HG02571 (cell line): Measurements from ENCODE around the gene PPP5C.
"Not testable (repeated sequence)": the region's sequence is repeated elsewhere in the genome, so short reads cannot be mapped to it uniquely, and the experiment has no call there.

Experiments used
- ATAC-seq: cut with Tn5 transposase; IDR thresholded peaks from one replicate; pipeline ENCODE4 v1.9.1; 2021; ENCODE audit warnings: mild to moderate bottlenecking, moderate library complexity; ENCODE audit not compliant: unreplicated experiment

PPP5C gene

DNA sequence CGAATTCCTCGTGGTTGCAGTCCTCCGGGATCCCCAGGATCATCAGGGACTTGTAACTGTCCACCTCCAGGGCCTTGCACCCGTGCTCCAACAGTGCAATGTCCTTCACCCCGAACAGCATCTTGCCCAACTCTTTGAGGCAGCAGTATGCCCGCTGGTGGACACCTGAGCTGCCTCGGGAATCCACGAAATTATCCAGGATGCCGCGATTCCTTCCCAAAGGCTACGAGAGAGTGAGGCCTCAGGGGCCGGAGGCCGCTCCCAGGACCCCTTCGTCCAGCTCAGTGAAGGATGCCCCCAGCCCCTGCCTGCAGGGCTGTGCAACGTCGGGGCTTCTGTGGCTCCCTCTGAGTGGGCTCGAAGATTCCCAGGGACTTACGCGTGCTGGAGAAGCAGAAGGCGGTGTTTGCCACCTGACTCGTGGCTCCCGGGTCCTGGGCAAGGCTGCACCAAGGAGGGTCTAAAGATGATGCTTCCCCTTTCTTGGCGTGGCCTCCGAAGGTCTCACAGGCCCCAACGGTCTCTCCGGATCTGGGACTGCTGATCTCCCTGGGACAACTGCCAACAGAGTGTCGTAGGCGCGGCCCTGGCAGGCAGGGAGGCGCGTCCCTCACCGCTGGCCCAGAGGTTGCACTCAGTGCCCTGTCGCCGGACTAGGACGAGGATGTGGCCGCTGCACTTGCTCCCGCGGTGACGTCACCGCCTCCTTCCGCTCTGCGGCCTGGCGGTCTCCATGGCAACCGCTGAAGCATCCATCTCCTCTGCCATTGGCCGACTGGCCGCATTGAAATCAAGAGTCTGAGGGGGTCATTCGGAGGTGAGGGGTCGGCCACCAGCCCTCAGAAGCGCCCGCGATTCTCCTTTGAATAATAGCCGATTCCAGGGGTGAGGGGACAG, 81.6 kb downstream of the PPP5C start, which contains the start of gene PNMA8C:
PNMA8C (minus strand) TSS at position 698 of the 897 bp plus-strand sequence; CDS start at position 121, 577 bp downstream.
- ATAC-seq = no peak

DNA sequence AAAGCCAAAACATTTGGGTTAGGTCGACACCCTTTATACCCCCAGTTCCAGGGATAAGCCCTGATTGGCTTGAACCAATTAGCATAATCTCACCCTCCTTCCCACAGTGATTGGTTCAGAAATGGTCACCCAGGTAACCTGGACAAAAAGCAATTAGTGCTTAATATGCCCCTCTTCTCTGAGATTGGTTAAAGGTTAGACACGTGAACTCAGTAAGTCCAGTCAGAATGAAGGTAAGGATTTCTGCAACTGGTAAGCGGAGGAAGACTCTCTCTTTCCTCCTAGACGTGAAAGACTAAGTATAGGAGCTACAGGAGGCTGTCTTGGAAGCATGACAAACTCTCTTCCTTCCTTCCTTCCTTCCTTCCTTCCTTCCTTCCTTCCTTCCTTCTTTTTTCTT, 83.1 kb downstream of the PPP5C start:
- no peak for ATAC-seq

DNA sequence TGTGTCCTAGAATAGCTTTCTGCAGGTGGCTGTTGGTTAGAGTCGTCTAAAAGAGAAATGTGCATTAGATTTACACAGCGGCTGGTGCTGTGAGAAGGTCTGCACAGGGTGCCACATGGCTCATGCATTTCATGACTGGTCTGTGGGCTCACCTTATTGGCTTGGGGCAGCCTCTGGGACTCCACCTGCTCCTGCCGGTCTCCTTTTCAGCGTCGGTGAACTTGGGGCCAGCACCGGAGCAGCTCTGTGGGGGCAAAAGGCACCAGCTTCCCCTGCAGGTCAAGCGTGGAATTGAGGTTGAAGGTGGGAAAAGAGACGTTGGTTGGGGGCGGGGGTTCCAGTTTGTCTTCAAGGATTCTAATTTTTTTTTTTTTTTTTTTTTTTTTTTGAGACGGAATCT, 84.9 kb downstream of the PPP5C start:
- ATAC-seq = no peak

DNA sequence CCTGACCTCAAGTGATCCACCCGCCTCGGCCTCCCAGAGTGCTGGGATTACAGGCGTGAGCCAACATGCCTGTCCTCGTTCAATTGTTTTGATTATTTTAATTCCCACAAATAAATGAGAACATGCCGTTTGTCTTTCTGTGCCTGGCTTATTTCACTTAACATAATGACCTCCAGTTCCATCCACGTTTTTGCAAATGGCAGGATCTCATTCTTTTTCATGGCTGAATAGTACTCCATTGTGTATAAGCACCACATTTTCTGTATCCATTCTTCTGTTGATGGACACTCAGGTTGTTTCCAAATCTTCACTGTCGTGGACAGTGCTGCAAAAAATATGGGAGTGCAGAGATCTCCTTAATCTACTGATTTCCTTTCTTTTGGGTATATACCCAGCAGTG, 86.6 kb downstream of the PPP5C start:
- not testable (repeated sequence) for ATAC-seq

DNA sequence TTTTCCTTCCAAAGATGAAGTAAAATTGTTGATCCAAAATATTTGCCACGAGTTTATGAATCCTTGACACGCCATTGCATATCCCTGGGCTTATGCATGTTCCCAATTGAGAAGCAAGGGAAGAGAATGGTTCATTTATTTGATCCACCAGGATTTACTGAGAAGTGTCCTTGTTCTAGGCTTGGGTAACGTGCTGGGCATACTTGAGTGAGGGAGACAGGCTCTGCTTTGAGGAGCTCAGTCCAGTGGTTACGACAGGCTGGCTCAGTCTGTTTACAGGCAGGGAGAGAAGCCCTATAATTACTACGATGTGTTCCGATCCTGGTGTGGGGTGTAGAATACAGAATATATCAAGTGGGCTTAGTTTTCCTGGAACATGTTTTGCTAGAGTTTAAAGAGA, 88.1 kb downstream of the PPP5C start:
- no peak for ATAC-seq

DNA sequence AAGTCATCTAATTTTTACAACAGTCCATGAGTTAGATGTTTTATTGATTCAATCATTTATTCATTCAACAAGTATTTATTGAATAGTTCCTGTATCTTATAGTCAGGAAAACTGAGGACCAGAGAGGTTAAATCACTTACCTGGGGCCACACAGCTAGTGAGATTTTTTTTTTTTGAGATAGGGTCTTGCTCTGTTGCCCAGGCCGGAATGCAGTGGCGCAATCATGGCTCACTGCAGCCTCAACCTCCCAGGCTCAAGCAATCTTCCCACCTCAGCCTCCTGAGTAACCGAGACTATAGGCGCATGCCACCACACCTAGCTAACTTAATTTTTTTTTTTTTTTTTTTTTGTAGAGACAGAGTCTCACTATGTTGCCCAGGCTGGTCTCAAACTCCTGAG, 88.8 kb downstream of the PPP5C start:
- not testable (repeated sequence) for ATAC-seq
